Measurements from ENCODE around the gene FSCB. TPM values are rescaled to one million over a fixed set of nuclear protein-coding genes. Genes with fewer than 3 reads are reported as not detected.

The FSCB gene
- total RNA-seq, 2 donors from 2014 or later = not detected

DNA sequence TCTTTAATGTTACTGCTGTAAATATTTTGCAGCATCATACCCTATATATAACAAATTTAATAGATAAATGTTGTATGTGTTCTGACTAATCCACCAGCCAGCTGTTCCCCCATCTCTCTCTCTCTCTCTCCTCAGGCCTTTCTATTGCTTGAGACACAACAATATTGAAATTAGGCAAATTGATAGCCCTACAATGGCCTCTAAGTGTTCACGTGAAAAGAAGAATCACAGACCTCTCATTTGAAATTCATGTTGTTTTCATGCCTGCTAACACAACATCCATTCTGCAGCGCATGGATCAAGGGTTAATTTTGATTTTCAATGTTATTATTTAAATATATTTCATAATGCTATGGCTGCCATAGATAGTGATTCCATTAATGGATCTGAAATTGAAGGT lies 1.8 kb upstream of the FSCB start:
- Histone ChIP-seq H3K36me3 (no peaks in the 10 kb centered on the region), H3K4me3 (no peak overlapping the region), H3K4me1 (no peaks in the 10 kb centered on the region), H3K27ac (no peak overlapping the region), H3K9ac (ENCODE audit: low read depth in 2 of 2, low read length in 2 of 2) (no peak overlapping the region), H3K27me3 (no peaks in the 10 kb centered on the region), H3K9me3 (no peaks in the 10 kb centered on the region)
- no peak for DNase-seq
- intact Hi-C loops (cut with DNase I) = no loop called here
- TF ChIP-seq, protein P1, sequence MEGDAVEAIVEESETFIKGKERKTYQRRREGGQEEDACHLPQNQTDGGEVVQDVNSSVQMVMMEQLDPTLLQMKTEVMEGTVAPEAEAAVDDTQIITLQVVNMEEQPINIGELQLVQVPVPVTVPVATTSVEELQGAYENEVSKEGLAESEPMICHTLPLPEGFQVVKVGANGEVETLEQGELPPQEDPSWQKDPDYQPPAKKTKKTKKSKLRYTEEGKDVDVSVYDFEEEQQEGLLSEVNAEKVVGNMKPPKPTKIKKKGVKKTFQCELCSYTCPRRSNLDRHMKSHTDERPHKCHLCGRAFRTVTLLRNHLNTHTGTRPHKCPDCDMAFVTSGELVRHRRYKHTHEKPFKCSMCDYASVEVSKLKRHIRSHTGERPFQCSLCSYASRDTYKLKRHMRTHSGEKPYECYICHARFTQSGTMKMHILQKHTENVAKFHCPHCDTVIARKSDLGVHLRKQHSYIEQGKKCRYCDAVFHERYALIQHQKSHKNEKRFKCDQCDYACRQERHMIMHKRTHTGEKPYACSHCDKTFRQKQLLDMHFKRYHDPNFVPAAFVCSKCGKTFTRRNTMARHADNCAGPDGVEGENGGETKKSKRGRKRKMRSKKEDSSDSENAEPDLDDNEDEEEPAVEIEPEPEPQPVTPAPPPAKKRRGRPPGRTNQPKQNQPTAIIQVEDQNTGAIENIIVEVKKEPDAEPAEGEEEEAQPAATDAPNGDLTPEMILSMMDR (IDR thresholded peaks at IDR 0.05) = no peak

DNA sequence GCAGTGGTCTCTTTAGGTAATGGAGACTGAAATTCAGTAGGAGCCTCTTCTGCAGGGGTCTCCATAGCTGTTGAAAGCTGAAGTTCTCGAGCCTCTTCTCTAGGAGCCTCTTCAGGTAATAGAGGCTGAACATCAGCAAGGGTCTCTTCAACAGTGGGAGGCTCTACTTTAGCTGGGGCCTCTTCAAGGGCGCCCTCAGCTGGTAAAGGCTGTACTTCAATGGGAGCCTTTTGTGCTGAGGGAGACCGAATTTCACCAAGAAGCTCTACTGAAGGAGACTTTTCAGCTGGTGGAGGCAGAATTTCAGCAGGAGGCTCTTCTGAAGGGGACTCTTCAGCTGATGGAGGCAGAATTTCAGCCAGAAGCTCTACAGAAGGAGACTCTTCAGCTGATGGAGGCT lies 1.5 kb downstream of the FSCB start:
- no peak overlapping the region for H3K9ac ChIP-seq (ENCODE audit: low read depth in 2 of 2, low read length in 2 of 2)
- no peaks in the 10 kb centered on the region for H3K9me3 ChIP-seq
- H3K27me3 ChIP-seq = no peaks in the 10 kb centered on the region
- TF ChIP-seq, protein P1 (IDR thresholded peaks at IDR 0.05) = no peak
- no peak overlapping the region for H3K27ac ChIP-seq
- H3K36me3 ChIP-seq = no peaks in the 10 kb centered on the region
- H3K4me1 ChIP-seq = no peaks in the 10 kb centered on the region
- intact Hi-C loops (cut with DNase I) = no loop called here
- DNase-seq = no peak
- no peak overlapping the region for H3K4me3 ChIP-seq

DNA sequence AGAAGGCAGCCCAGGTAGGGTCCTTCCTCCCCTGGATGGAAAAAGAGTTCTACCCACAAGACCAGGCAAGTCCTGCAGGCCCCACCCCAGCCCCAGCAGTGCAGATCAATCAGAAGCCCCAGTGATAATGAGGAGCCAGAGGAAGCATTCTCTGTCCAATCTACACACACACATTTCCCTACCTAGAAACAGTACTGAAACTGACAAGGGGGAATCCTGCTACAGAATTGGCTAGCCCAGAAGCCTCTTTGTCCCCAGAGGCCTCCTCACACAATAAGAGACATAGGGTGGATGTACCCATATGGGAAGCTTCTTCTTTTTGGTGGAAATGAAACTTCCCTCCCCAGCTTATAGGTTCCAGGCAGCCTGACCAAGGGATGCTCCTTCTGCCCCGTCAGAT lies 9.9 kb downstream of the FSCB start:
- Histone ChIP-seq H3K27ac (no peak overlapping the region), H3K9ac (ENCODE audit: low read depth in 2 of 2, low read length in 2 of 2) (no peak overlapping the region), H3K27me3 (no peaks in the 10 kb centered on the region), H3K4me3 (no peak overlapping the region), H3K36me3 (no peaks in the 10 kb centered on the region), H3K9me3 (no peaks in the 10 kb centered on the region), H3K4me1 (no peaks in the 10 kb centered on the region)
- TF ChIP-seq, protein P1 (IDR thresholded peaks at IDR 0.05) = no peak
- intact Hi-C loops (cut with DNase I) = no loop called here
- no peak for DNase-seq

DNA sequence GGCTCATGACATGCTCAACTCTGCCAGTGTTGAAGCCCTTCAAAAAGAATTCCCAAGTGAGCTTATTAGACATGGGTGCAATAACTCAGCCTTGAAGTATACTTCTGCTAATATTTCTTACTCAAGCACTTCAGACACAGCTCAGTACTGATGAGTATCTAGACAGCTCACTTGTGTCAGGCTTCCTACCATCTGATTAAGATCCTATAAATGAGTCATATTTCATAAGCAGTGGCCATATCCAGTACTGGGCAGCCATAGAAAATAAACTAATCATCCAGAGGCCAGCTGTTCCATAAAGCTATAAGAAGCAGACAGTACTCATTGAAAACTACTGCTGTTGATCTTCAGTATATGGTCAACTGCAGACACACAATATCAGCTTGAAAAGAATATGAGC lies 12.9 kb downstream of the FSCB start:
- intact Hi-C loops (cut with DNase I) = no loop called here
- DNase-seq = no peak
- TF ChIP-seq, protein P1 (IDR thresholded peaks at IDR 0.05) = no peak

DNA sequence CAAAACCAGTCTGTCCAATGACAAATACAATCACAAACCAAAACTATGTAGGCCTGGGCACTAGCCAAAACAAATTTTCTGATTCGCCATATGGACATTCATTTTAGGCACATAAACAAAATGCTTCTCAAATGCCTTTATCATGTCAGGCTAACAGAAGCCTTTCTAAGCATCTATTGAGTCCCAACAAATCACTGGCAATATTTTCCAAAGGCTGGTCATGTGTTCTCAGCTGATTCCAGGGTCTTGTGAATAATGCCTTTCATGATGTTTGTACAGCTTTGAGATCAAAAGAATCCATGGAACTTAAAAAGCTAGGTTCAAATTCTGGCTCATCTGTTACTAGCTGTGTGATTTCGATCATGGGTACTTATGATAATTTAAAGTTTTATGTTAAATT lies 16.1 kb downstream of the FSCB start:
- H3K9ac ChIP-seq (ENCODE audit: low read depth in 2 of 2, low read length in 2 of 2) = no peak overlapping the region
- intact Hi-C loops (cut with DNase I) = no loop called here
- no peaks in the 10 kb centered on the region for H3K4me1 ChIP-seq
- H3K27me3 ChIP-seq = no peaks in the 10 kb centered on the region
- no peak overlapping the region for H3K4me3 ChIP-seq
- TF ChIP-seq, protein P1 (IDR thresholded peaks at IDR 0.05) = no peak
- no peaks in the 10 kb centered on the region for H3K36me3 ChIP-seq
- H3K27ac ChIP-seq = no peak overlapping the region
- H3K9me3 ChIP-seq = no peaks in the 10 kb centered on the region
- DNase-seq = no peak

More for the DNA sequence above, 12.9 kb downstream of the FSCB start:
- Histone ChIP-seq H3K9ac (ENCODE audit: low read depth in 2 of 2, low read length in 2 of 2) (no peak overlapping the region), H3K9me3 (no peaks in the 10 kb centered on the region), H3K27me3 (no peaks in the 10 kb centered on the region), H3K36me3 (no peaks in the 10 kb centered on the region), H3K27ac (no peak overlapping the region), H3K4me3 (no peak overlapping the region), H3K4me1 (no peaks in the 10 kb centered on the region)

DNA sequence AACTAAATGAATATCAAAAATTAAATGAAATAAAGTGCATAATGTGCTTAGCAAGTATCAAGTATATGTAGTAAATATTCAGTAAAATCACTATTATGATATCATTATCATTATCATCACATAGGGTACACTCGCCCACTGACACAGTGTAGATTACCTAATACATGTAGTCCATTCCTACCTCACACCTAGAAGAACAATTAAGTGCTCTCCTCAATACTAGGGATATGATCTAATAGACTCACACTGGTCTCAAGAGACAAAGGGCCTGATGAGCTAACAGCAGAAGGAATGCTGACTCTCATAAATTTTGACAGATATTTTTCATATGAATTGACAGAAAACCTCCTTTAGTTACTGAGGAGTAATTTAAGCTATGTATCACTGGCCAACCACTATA lies 29.1 kb downstream of the FSCB start:
- intact Hi-C loops (cut with DNase I) = no loop called here
- Histone ChIP-seq H3K9ac (ENCODE audit: low read depth in 2 of 2, low read length in 2 of 2) (no peak overlapping the region), H3K4me3 (no peak overlapping the region), H3K9me3 (no peaks in the 10 kb centered on the region), H3K27me3 (no peaks in the 10 kb centered on the region), H3K4me1 (no peaks in the 10 kb centered on the region), H3K36me3 (no peaks in the 10 kb centered on the region), H3K27ac (no peak overlapping the region)
- TF ChIP-seq, protein P1 (IDR thresholded peaks at IDR 0.05) = no peak
- DNase-seq = no peak

Measured in colonic mucosa (tissue), 4 donors.